ENCODE measurements around the gene MMP11. TPM values are rescaled to one million over a fixed set of nuclear protein-coding genes. Genes with fewer than 3 reads are reported as not detected.

The MMP11 gene
- total RNA-seq, 1 experiment from 2014 or later: 1.1 TPM

- in situ Hi-C loops (cut with HindIII; ENCODE audit: low pct_unique_long_range_greater_than_20kb, low sequenced_read_pairs): no loop called here
- DNase-seq (ENCODE audit: low read depth, low spot score): no peak
Observed at GRCh38 chr22:23754980-23755636, 17.5 kb upstream of the MMP11 start.

- in situ Hi-C loops (cut with HindIII; ENCODE audit: low pct_unique_long_range_greater_than_20kb, low sequenced_read_pairs): no loop called here
- no peak for DNase-seq (ENCODE audit: low read depth, low spot score)
Observed at GRCh38 chr22:23755711-23756110, 16.9 kb upstream of the MMP11 start.

GRCh38 chr22:23756891-23757290 lies 15.8 kb upstream of the MMP11 start:
- DNase-seq (ENCODE audit: low read depth, low spot score): no peak
- in situ Hi-C loops (cut with HindIII; ENCODE audit: low pct_unique_long_range_greater_than_20kb, low sequenced_read_pairs): no loop called here

- in situ Hi-C loops (cut with HindIII; ENCODE audit: low pct_unique_long_range_greater_than_20kb, low sequenced_read_pairs): no loop called here
- DNase-seq (ENCODE audit: low read depth, low spot score): no peak
Observed at GRCh38 chr22:23759566-23759965, 13.1 kb upstream of the MMP11 start.

- in situ Hi-C loops (cut with HindIII; ENCODE audit: low pct_unique_long_range_greater_than_20kb, low sequenced_read_pairs): no loop called here
- DNase-seq (ENCODE audit: low read depth, low spot score): no peak
Observed at GRCh38 chr22:23760056-23760455, 12.6 kb upstream of the MMP11 start.

- in situ Hi-C loops (cut with HindIII; ENCODE audit: low pct_unique_long_range_greater_than_20kb, low sequenced_read_pairs): no loop called here
- no peak for DNase-seq (ENCODE audit: low read depth, low spot score)
Observed at GRCh38 chr22:23762842-23763578, 9.6 kb upstream of the MMP11 start, which contains the start of gene C22orf15. Gene C22orf15, plus strand, starts transcription at chr22:23762990. Its CDS starts 317 bp downstream, at chr22:23763307.

GRCh38 chr22:23763579-23763945 lies 9.1 kb upstream of the MMP11 start:
- DNase-seq (ENCODE audit: low read depth, low spot score): no peak
- in situ Hi-C loops (cut with HindIII; ENCODE audit: low pct_unique_long_range_greater_than_20kb, low sequenced_read_pairs): no loop called here

GRCh38 chr22:23763954-23764353 lies 8.7 kb upstream of the MMP11 start:
- no peak for DNase-seq (ENCODE audit: low read depth, low spot score)
- in situ Hi-C loops (cut with HindIII; ENCODE audit: low pct_unique_long_range_greater_than_20kb, low sequenced_read_pairs): no loop called here

- in situ Hi-C loops (cut with HindIII; ENCODE audit: low pct_unique_long_range_greater_than_20kb, low sequenced_read_pairs): no loop called here
- DNase-seq (ENCODE audit: low read depth, low spot score): no peak
Observed at GRCh38 chr22:23764899-23765881, 7.5 kb upstream of the MMP11 start.

- in situ Hi-C loops (cut with HindIII; ENCODE audit: low pct_unique_long_range_greater_than_20kb, low sequenced_read_pairs): no loop called here
- no peak for DNase-seq (ENCODE audit: low read depth, low spot score)
Observed at GRCh38 chr22:23767303-23767672, 5.4 kb upstream of the MMP11 start.

GRCh38 chr22:23767673-23768548 lies 4.7 kb upstream of the MMP11 start, which contains the start of gene CHCHD10:
Gene CHCHD10, minus strand, starts transcription at chr22:23767972. Its CDS starts 98 bp downstream, at chr22:23767874.
- in situ Hi-C loops (cut with HindIII; ENCODE audit: low pct_unique_long_range_greater_than_20kb, low sequenced_read_pairs): no loop called here
- DNase-seq (ENCODE audit: low read depth, low spot score): peak; percentile 91

- in situ Hi-C loops (cut with HindIII; ENCODE audit: low pct_unique_long_range_greater_than_20kb, low sequenced_read_pairs): no loop called here
- DNase-seq (ENCODE audit: low read depth, low spot score): no peak
Observed at GRCh38 chr22:23769321-23769965, 3.2 kb upstream of the MMP11 start.

GRCh38 chr22:23772315-23772648 lies 367 bp upstream of the MMP11 start:
- in situ Hi-C loops (cut with HindIII; ENCODE audit: low pct_unique_long_range_greater_than_20kb, low sequenced_read_pairs): no loop called here
- DNase-seq (ENCODE audit: low read depth, low spot score): no peak

- in situ Hi-C loops (cut with HindIII; ENCODE audit: low pct_unique_long_range_greater_than_20kb, low sequenced_read_pairs): no loop called here
Observed at GRCh38 chr22:23773483-23774113, 949 bp downstream of the MMP11 start.

GRCh38 chr22:23774114-23774921 lies 1.7 kb downstream of the MMP11 start:
- DNase-seq (ENCODE audit: low read depth, low spot score): no peak
- in situ Hi-C loops (cut with HindIII; ENCODE audit: low pct_unique_long_range_greater_than_20kb, low sequenced_read_pairs): no loop called here

More at GRCh38 chr22:23773483-23774113, 949 bp downstream of the MMP11 start:
- DNase-seq (ENCODE audit: low read depth, low spot score): no peak

All from SK-MEL-5 (cell line).